Activated CD4-positive, alpha-beta T cell treated with anti-CD3 and anti-CD28 coated beads, Interleukin-2, amount 10 ng/mL, durations not matched to agents 7 days and 5 days (primary cell): ENCODE results near the gene CCDC70. TPM values are rescaled to one million over a fixed set of nuclear protein-coding genes. Genes with fewer than 3 reads are reported as not detected.
A peak's percentile ranks its signal among the peaks of the same experiment; 100 is the strongest.

Experiments used
- CTCF ChIA-PET: fragments of 350-600 bp; sonication (Branson Sonifier 250); formaldehyde crosslinking; loops from one replicate; lab custom pipeline; 2021; ENCODE audit warnings: antibody characterized with exemption; lab: Charles Lee
- POLR2A ChIA-PET: fragments of 350-600 bp; sonication (Branson Sonifier 250); formaldehyde crosslinking; loops from one replicate; lab custom pipeline; 2021; ENCODE audit warnings: antibody characterized with exemption; lab: Charles Lee
- DNase-seq: peaks from one replicate; pipeline ENCODE4 v3.0.0-alpha.2; 2020
- H3K27ac Mint-ChIP-seq: one replicate; pipeline ENCODE4 v1.8.0; 2021; ENCODE audit warnings: mild to moderate bottlenecking, moderate library complexity, mixed read lengths
- H3K27me3 Mint-ChIP-seq: one replicate; pipeline ENCODE4 v1.8.0; 2021; ENCODE audit warnings: mixed read lengths
- H3K36me3 Mint-ChIP-seq: one replicate; pipeline ENCODE4 v1.8.0; 2021; ENCODE audit warnings: low read depth, mixed read lengths
- H3K4me1 Mint-ChIP-seq: one replicate; pipeline ENCODE4 v1.8.0; 2021; ENCODE audit warnings: mixed read lengths
- H3K4me3 Mint-ChIP-seq: one replicate; pipeline ENCODE4 v1.8.0; 2021; ENCODE audit warnings: mild to moderate bottlenecking, moderate library complexity, mixed read lengths
- H3K9me3 Mint-ChIP-seq: one replicate; pipeline ENCODE4 v1.8.0; 2021; ENCODE audit warnings: mixed read lengths
- total RNA-seq, 2 experiments: library from RNA; stranded (reverse); gene quantifications; one replicate each; pipeline ENCODE4 v1.2.3, GENCODE V29; 2021

CCDC70 gene
- total RNA-seq, 2 experiments from 2014 or later, result not detected

DNA sequence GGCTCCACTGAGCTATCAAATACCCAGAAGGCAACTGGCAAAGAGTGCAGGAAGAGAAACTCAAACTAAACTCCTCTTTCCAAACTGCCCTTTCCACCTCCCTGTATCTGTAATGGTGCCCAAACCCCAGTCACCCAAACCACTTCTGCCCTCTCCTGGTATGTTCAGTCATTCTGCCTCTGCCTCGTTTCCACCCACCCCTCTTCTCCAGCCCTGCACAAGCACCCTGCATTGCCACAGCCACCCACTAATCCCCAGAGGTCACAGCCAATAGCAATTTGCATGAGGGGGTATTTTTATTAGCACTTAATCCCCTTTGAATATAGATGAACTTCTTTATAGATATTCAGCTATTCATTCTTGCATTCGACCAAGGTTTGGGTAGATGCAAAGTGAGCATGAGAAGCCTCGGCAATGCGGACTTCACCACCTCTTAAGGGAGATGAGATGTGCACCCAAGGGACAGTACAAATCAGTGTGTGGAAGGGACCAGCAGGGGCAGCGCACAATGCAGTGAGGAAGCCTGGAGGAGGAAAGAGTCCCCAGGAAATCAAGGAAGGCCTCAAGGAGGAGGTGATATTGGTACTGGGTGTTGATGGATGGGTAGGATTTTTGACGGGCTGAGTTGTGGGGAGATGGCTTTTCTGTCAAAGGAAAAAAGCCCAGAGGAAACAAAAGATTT lies 29.2 kb upstream of the CCDC70 start:
- H3K4me1 Mint-ChIP-seq, result peaks cover 65% of the 10 kb centered on the region
- POLR2A ChIA-PET, result no interaction called here
- peak; percentile 75 for DNase-seq

DNA sequence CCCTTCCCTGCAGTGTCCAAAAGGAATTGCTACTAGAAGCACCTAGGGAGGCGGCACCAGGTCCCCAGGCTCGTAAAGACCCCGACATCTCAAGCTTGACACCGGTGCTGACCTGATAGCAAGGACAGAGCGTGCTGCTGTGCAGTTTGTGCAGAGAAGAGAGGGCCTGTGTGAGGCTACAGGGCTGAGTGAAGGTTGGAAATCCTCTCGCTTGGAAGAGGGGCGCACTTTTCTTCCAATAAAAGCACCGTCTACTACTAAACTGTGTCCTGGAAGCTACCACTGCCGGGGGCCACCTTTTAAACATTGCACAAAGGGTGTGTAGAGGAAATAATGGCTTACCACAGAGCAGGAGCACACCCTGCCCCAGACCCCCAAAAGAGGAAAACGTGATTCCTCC lies 27.8 kb upstream of the CCDC70 start:
- Mint-ChIP-seq H3K36me3 (no peaks in the 10 kb centered on the region), H3K4me3 (no peak overlapping the region), H3K9me3 (no peaks in the 10 kb centered on the region), H3K27me3 (no peaks in the 10 kb centered on the region), H3K27ac (peak overlapping the region; percentile 47), H3K4me1 (peaks cover 57% of the 10 kb centered on the region)
- CTCF ChIA-PET, result interaction anchor here (0.7 to 2.4 kb wide), 3 partner anchors 12 to 36 kb away, joined by 3 to 7 read pairs (median 7); no protein-coding TSS in a partner anchor
- no peak for DNase-seq
- POLR2A ChIA-PET, result no interaction called here

More for the DNA sequence above, 29.2 kb upstream of the CCDC70 start:
- no peaks in the 10 kb centered on the region for H3K27me3 Mint-ChIP-seq
- no peaks in the 10 kb centered on the region for H3K36me3 Mint-ChIP-seq
- no peaks in the 10 kb centered on the region for H3K9me3 Mint-ChIP-seq
- no peak overlapping the region for H3K27ac Mint-ChIP-seq
- no peak overlapping the region for H3K4me3 Mint-ChIP-seq
- CTCF ChIA-PET, result interaction anchor here (1.1 to 2.4 kb wide), 6 partner anchors 10 to 503 kb away, joined by 4 to 8 read pairs (median 6); no protein-coding TSS in a partner anchor

DNA sequence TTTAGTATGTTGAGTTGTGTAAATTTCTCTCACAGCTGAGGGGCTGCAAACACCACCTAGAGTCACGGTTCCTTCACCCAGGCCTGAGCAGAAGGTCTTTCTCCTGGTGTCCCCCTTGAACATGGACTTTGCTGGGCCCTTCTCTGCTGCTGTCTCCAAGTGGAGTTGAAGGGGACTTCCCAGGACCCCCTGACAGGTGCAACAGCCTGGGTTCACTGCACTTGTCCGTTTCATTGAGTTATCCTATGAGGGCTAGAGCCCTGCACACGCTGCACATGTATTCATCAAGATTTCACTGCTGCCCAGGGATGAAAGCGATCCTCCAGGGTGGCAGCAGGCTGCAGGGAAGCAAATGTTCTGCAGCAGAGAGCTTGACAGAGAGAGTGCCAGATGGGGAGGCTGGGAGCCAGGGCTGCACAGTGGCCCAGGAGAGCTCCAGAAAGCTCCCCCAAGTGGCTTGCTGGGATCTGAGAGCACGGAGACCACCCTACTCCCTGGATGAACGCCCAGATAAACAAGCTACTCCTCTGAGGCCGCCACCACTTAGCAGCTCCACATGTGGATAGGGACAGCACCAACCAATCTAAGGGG lies 27.1 kb upstream of the CCDC70 start:
- DNase-seq, result no peak
- Mint-ChIP-seq H3K4me3 (no peak overlapping the region), H3K27ac (no peak overlapping the region), H3K27me3 (no peaks in the 10 kb centered on the region), H3K4me1 (peaks cover 51% of the 10 kb centered on the region), H3K9me3 (no peaks in the 10 kb centered on the region), H3K36me3 (no peaks in the 10 kb centered on the region)
- ChIA-PET POLR2A (no interaction called here), CTCF (interaction anchor here (0.6 to 2.4 kb wide), 8 partner anchors 9 to 284 kb away, joined by 3 to 7 read pairs (median 4); no protein-coding TSS in a partner anchor)

DNA sequence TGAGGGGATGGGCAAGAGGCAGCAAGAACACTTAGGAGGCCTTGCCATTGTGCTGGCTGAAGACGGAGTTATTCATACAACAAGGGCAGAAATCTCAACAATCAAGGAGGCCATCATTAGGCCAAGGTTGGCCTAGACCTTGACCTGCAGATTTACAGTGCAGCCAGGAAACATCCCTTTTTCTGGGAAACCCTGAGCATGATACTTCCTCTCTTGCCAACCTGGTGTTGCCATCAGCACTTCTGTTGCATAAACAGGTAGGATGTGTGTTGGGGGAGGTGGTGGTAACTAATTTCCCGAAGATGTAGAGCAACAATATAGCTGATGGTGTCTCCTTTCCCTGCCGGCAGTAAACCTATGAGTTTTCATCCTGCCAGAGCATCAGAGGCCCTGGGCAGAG lies 24.8 kb upstream of the CCDC70 start:
- Mint-ChIP-seq H3K27me3 (peaks cover 4% of the 10 kb centered on the region), H3K4me1 (peaks cover 39% of the 10 kb centered on the region), H3K27ac (peak overlapping the region; percentile 52), H3K9me3 (no peaks in the 10 kb centered on the region), H3K36me3 (no peaks in the 10 kb centered on the region), H3K4me3 (no peak overlapping the region)
- POLR2A ChIA-PET, result no interaction called here
- CTCF ChIA-PET, result interaction anchor here (1.4 to 1.9 kb wide), 3 partner anchors 23 to 40 kb away, joined by 3 to 5 read pairs (median 5); no protein-coding TSS in a partner anchor
- DNase-seq, result no peak

DNA sequence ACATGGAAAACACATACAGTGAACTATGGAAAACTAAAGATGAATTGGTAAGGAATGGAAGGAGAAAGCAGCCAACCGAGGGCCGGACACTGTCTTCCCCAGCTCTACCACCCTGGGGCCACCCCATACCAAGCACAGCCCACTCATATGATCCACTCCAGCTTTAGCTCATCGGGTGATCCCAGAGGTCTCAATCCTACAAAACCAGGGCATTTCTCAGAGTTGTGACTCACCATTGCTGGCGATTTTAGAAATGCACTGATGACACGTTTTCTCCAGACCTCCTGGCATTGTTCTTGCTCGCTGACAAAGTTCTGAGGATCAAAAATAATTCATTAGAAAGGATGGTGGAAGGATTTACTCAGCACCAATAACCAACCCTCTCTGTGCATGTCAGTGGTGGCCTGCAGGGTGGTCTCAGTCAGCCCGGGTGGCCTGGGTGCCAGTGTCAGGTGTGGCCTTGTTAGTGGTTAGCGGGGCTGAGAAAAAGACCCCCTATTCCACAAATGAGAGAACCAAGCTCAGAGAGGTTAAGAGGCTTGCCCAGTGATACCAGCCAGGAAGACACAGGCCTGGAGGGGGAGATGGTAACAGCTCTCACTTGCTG lies 23.4 kb upstream of the CCDC70 start:
- H3K4me3 Mint-ChIP-seq, result no peak overlapping the region
- no peak overlapping the region for H3K27ac Mint-ChIP-seq
- ChIA-PET CTCF (interaction anchor here (1.4 to 1.9 kb wide), 3 partner anchors 12 to 41 kb away, joined by 5 read pairs; no protein-coding TSS in a partner anchor), POLR2A (no interaction called here)
- no peaks in the 10 kb centered on the region for H3K9me3 Mint-ChIP-seq
- peaks cover 26% of the 10 kb centered on the region for H3K4me1 Mint-ChIP-seq
- no peak for DNase-seq
- no peaks in the 10 kb centered on the region for H3K36me3 Mint-ChIP-seq
- H3K27me3 Mint-ChIP-seq, result peaks cover 7% of the 10 kb centered on the region

DNA sequence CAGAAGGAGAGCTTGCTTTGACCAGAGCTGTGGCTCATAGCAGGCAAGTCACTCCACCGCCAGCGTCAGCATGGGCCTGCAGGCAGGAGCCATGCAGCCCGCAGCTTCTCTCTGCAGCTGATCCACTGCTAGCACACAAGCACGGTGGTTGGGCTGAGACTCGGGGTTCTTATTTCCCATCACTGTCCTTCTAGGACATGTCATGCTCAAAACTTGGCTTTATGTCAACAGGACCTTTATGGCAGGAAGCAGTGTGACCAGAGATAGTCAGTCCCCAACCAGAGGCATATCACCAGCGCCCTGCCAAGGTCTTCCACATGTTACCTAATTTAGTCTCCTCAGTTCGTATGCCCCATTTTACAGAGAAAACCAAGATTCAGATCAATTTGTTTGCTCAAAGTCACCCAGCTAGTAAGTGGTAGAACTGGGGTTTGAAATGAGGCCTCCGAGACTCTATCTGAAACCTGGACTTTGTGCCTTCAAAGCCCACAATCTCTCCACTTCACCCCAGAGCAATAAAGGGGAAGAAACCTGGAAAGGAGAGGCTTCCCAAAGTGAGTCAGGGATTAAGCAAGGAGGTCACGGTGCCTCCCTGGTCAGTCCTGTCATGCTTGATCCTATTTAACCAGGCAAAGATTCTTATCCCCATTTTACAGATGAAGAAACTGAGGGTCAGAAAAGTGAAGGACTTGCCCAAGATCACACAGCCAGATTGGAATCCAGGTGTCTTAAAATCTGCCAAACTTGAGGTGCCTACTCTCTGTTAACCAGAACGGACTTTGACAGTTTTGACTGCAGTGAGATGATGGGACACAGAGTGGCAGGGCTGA lies 21.8 kb upstream of the CCDC70 start:
- ChIA-PET POLR2A (no interaction called here), CTCF (interaction anchor here (1.2 kb wide), 1 partner anchor 8 kb away, joined by 3 read pairs; no protein-coding TSS in a partner anchor)
- Mint-ChIP-seq H3K4me3 (no peak overlapping the region), H3K36me3 (no peaks in the 10 kb centered on the region), H3K27me3 (peaks cover 13% of the 10 kb centered on the region), H3K4me1 (peaks cover 23% of the 10 kb centered on the region), H3K27ac (no peak overlapping the region), H3K9me3 (no peaks in the 10 kb centered on the region)
- DNase-seq, result no peak

DNA sequence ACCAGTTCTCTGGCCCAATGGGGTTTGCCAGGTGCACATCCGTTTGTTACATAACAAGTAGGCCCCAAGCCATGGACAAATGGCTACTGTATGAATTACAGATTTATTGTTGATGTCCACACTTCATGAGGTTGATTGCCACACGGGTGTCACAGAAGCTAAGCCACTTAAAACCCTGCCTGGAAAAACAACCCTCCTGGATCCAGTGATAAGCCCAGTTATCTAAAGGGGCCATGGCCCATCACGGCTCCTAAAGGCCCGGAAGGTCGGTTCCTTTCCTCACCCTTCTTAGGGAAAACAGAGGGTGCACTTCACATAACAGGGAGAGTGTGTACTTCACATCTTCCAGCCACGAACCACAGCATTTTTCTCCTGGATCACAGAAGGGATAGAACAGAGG lies 20.9 kb upstream of the CCDC70 start:
- Mint-ChIP-seq H3K27ac (no peak overlapping the region), H3K9me3 (no peaks in the 10 kb centered on the region), H3K36me3 (no peaks in the 10 kb centered on the region), H3K27me3 (peaks cover 13% of the 10 kb centered on the region), H3K4me3 (no peak overlapping the region), H3K4me1 (peaks cover 29% of the 10 kb centered on the region)
- no peak for DNase-seq
- ChIA-PET POLR2A (no interaction called here), CTCF (interaction anchor here (1.0 kb wide), 1 partner anchor 9 kb away, joined by 4 read pairs; no protein-coding TSS in a partner anchor)

DNA sequence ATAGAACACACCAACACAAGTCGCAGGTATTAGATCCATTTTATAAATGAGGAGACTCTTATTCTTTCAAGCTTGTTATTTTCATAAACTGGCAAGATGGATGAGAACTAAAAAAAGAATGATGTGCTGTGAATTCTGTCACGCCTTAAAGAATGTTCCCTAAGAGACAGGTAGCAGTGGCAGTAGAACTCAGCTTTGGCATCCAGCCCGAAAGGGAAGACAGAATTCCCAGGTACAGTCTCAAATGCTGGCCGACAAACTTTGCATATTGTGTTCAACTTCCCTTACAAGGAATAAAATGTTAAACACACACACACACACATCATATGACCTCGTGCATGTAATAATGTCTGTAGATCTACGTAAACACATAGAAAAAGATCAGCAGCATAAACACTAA lies 20.0 kb upstream of the CCDC70 start:
- POLR2A ChIA-PET, result no interaction called here
- no peak overlapping the region for H3K27ac Mint-ChIP-seq

DNA sequence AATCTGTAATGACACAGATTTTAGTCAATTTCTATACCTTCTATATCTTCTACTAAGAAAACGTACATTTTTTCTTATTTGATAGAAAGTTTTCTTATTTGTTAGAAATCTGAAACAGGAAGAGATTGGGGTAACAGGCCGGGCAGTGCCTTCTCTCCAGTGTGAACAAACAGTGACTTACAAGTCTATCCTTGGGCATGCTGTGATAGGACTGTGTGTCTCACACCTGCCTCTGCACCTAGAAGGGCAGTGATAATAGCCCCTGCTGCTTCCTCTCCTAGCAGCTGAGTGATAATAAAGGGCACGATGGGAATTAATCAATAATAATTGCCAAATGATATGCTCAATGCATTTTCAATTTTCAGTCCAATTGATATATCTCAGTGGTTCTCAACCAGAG lies 18.2 kb upstream of the CCDC70 start:
- H3K4me1 Mint-ChIP-seq, result peaks cover 12% of the 10 kb centered on the region
- H3K4me3 Mint-ChIP-seq, result no peak overlapping the region
- no peak for DNase-seq
- H3K27ac Mint-ChIP-seq, result no peak overlapping the region
- ChIA-PET CTCF (interaction anchor here (2.6 kb wide), 1 partner anchor 28 kb away, joined by 7 read pairs; no protein-coding TSS in a partner anchor), POLR2A (no interaction called here)
- peaks cover 13% of the 10 kb centered on the region for H3K27me3 Mint-ChIP-seq
- no peaks in the 10 kb centered on the region for H3K9me3 Mint-ChIP-seq
- H3K36me3 Mint-ChIP-seq, result no peaks in the 10 kb centered on the region

More for the DNA sequence above, 20.0 kb upstream of the CCDC70 start:
- no peaks in the 10 kb centered on the region for H3K36me3 Mint-ChIP-seq
- H3K9me3 Mint-ChIP-seq, result no peaks in the 10 kb centered on the region
- no peak overlapping the region for H3K4me3 Mint-ChIP-seq
- no peak for DNase-seq
- CTCF ChIA-PET, result interaction anchor here (1.0 kb wide), 1 partner anchor 10 kb away, joined by 4 read pairs; no protein-coding TSS in a partner anchor
- H3K27me3 Mint-ChIP-seq, result peaks cover 13% of the 10 kb centered on the region
- H3K4me1 Mint-ChIP-seq, result peaks cover 25% of the 10 kb centered on the region

DNA sequence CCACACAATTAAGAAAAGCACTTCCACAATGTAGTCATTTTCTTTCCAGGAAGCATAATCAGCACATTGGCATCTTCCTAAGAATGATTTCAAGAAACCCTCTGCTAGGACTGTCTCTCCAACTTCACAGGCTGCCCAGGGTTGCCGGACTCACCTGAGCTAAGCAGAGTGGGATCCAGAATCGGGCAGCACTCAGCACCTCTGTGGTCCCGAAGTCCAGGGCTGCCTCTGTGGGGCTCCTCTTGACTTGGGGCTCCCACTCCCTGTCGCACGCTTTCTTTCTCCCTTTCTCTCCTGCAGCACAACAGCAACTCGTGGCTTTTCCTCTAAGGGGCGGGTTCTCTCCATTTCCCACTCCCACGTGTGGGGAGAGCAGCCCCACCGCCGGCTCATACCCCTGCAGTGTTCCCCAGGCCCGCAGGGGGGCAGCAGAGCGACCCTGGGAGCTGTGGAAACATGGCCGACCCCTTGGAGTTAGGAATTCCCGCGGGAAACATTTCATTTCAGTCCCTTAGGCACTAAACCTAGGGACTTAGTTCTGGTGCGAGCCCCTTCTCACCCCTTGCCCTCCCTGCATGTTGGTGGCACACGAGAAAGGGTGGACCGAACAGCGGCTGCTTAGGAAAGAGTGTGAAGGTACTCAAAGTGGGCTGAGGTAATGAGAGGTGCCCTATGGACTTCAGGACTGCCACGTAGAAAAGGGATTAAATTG lies 16.8 kb upstream of the CCDC70 start, which contains the start of gene TMEM272:
Gene TMEM272 (minus strand): TSS at position 316 of the 712 bp plus-strand sequence. CDS start 6,647 bp downstream, outside the sequence.
- ChIA-PET POLR2A (interaction anchor here (0.7 kb wide), 1 partner anchor 19 kb away, joined by 3 read pairs; no protein-coding TSS in a partner anchor), CTCF (interaction anchor here (0.9 to 2.6 kb wide), 3 partner anchors 15 to 558 kb away, joined by 3 to 7 read pairs (median 4); no protein-coding TSS in a partner anchor)
- Mint-ChIP-seq H3K36me3 (no peaks in the 10 kb centered on the region), H3K4me1 (peaks cover 12% of the 10 kb centered on the region), H3K27me3 (peaks cover 13% of the 10 kb centered on the region), H3K4me3 (no peak within 1 kb of the TSS), H3K27ac (no peak within 1 kb of the TSS), H3K9me3 (no peaks in the 10 kb centered on the region)
- DNase-seq, result peak; percentile 40

DNA sequence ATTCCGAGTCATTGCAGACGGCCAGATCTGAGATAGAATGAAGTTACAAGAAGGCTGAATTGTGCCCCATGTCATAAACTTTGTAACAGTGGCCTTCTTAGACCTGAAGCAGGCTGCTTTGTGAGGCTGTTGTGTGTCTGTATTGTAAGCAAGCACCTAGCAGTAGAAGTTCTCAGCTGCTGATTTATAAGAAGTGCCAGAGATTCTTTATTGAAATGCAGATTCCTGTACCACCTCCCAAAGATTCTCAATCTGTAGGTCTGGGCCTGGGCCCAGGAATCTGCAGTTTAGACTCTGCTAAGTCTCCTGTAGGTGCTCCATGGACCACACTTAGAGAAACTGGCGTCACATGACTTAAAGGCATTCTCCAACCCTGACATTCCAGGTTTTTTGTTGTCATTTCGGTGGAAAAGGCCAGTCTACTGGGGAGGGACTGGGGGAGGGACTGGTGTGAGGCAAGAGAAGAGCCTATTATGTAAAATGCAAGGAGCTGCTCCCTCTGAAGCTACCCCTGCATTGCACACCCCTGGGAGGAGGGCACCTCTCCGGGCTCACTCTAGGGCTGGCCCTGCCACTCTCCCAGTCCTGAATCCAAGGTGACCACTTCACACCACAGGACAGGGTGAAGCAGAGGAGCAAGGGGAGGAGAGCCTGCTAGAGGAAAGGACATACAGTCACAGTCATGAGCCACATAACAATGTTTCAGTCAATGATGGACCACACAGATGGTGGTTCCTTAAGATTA lies 16.0 kb upstream of the CCDC70 start:
- H3K4me1 Mint-ChIP-seq, result peaks cover 12% of the 10 kb centered on the region
- ChIA-PET POLR2A (interaction anchor here (0.7 kb wide), 1 partner anchor 20 kb away, joined by 3 read pairs; no protein-coding TSS in a partner anchor), CTCF (interaction anchor here (0.9 to 2.6 kb wide), 4 partner anchors 14 to 559 kb away, joined by 3 to 7 read pairs (median 4); no protein-coding TSS in a partner anchor)
- DNase-seq, result no peak
- no peak overlapping the region for H3K27ac Mint-ChIP-seq
- H3K9me3 Mint-ChIP-seq, result no peaks in the 10 kb centered on the region
- H3K27me3 Mint-ChIP-seq, result peaks cover 13% of the 10 kb centered on the region
- no peaks in the 10 kb centered on the region for H3K36me3 Mint-ChIP-seq
- H3K4me3 Mint-ChIP-seq, result no peak overlapping the region
